H1 (cell line): Measurements from ENCODE around the gene LDLRAD4.

Source experiments
- CEBPB ChIP-seq: IDR thresholded peaks from 2 replicates; pipeline ENCODE4 v1.6.1; 2012; ENCODE audit warnings: low read depth, low read length
- CHD1 ChIP-seq: IDR thresholded peaks from 2 replicates; pipeline ENCODE4 v1.6.1; 2012; ENCODE audit warnings: low read depth, low read length, improper control_type of control experiment
- CREB1 ChIP-seq: IDR thresholded peaks from 2 replicates; pipeline ENCODE4 v1.6.1; 2012; ENCODE audit warnings: inconsistent platforms
- EGR1 ChIP-seq: IDR thresholded peaks from 2 replicates; pipeline ENCODE4 v1.6.1; 2011; ENCODE audit warnings: low read depth, low read length, borderline replicate concordance
- EZH2 ChIP-seq: fragments of 200-600 bp; sonication (generic); IDR thresholded peaks from 2 replicates; pipeline ENCODE4 v1.7.1; 2012; ENCODE audit warnings: low read depth, mild to moderate bottlenecking, moderate library complexity, low read length, inconsistent platforms; ENCODE audit not compliant: severe bottlenecking
- GTF2F1 ChIP-seq: IDR thresholded peaks from 2 replicates; pipeline ENCODE4 v1.6.1; 2012; ENCODE audit warnings: low read depth, low read length, improper control_type of control experiment, borderline replicate concordance
- POLR2A ChIP-seq, 2 experiments: IDR thresholded peaks; 1 replicate in 1 of 2; 2 replicates in 1 of 2; pipeline ENCODE4 v1.6.1; 2011; ENCODE audit warnings: low read depth in 2 of 2, low read length in 2 of 2, mild to moderate bottlenecking in 2 of 2; ENCODE audit errors: control extremely low read depth in 1 of 2
- POLR2AphosphoS5 ChIP-seq: IDR thresholded peaks from 2 replicates; pipeline ENCODE4 v1.6.1; 2011; ENCODE audit warnings: low read depth, low read length
- TAF1 ChIP-seq: IDR thresholded peaks from 2 replicates; pipeline ENCODE4 v1.6.1; 2011; ENCODE audit warnings: mild to moderate bottlenecking, low read depth, low read length
- TEAD4 ChIP-seq: IDR thresholded peaks from 2 replicates; pipeline ENCODE4 v1.6.1; 2012; ENCODE audit warnings: low read depth, low read length, inconsistent platforms, mixed read lengths
- TF ChIP-seq, protein P1 (sequence below), 3 experiments: IDR thresholded peaks; 1 replicate in 2 of 3; 2 replicates in 1 of 3; pipeline versions ENCODE4 v1.5.1 to v1.6.1; 2011; ENCODE audit warnings: low read length in 3 of 3, mild to moderate bottlenecking in 3 of 3, inconsistent platforms in 2 of 3, low read depth in 1 of 3, moderate library complexity in 1 of 3; ENCODE audit not compliant: insufficient read depth in 1 of 3; ENCODE audit errors: control extremely low read depth in 1 of 3

DNA sequence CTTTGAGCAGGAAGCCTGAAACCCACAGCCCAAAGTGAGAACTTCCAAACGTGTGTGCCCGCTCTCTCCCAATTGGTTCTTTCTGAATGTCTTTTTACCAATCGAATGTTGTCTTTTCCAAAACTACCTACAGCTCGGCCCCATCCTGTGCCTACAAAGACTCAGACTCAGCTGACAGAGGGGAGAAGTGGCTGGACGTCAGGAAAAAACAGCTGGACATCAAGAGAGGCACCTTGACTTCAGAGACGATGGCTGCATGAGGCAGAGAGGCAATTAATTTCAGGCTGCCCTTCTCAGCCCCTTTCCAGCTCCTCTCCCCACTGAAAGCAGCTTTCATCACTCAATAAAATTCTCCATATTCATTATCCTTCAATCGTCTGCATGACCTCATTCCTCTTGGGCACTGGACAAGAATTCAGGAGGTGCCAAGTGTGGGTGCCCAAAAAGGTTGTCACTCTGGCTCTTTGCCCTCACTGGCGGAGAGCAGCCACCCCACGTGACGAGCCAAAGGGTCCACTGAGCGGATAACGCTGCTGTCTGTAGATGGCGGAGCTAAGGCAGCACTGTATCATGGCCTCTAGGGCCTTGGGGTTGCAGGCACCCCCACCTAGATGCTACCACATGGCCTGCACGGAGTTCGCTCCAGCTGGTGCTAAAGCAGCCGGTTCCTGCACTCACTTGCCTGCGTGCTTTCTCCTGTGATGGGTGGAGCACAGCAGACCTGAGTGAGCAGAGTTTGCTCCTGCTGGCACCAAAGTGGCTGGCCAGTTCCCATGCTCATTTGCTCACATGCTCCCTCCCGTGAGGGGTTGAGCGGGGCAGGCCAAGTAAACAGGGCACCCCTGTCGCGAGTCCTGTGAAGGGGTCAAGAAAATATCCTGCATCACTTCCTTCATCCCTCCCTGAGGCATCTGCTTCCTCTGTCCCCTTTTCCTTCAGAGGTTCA lies 469.9 kb downstream of the LDLRAD4 start:
- TF ChIP-seq, protein P1, sequence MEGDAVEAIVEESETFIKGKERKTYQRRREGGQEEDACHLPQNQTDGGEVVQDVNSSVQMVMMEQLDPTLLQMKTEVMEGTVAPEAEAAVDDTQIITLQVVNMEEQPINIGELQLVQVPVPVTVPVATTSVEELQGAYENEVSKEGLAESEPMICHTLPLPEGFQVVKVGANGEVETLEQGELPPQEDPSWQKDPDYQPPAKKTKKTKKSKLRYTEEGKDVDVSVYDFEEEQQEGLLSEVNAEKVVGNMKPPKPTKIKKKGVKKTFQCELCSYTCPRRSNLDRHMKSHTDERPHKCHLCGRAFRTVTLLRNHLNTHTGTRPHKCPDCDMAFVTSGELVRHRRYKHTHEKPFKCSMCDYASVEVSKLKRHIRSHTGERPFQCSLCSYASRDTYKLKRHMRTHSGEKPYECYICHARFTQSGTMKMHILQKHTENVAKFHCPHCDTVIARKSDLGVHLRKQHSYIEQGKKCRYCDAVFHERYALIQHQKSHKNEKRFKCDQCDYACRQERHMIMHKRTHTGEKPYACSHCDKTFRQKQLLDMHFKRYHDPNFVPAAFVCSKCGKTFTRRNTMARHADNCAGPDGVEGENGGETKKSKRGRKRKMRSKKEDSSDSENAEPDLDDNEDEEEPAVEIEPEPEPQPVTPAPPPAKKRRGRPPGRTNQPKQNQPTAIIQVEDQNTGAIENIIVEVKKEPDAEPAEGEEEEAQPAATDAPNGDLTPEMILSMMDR (IDR thresholded peaks at IDR 0.05; ENCODE audit: control extremely low read depth in 1 of 3, insufficient read depth in 1 of 3, low read depth in 1 of 3, low read length in 3 of 3), result no peak
- TF ChIP-seq CHD1, result no peak
- no peak for TF ChIP-seq CREB1
- no peak for TF ChIP-seq EGR1
- no peak for TF ChIP-seq CEBPB
- TF ChIP-seq EZH2, result no peak
- no peak for TF ChIP-seq TAF1
- TF ChIP-seq GTF2F1, result no peak
- no peak for TF ChIP-seq TEAD4
- TF ChIP-seq POLR2A (IDR thresholded peaks at IDR 0.05; ENCODE audit: control extremely low read depth in 1 of 2, low read depth in 2 of 2, low read length in 2 of 2), result no peak
- TF ChIP-seq POLR2AphosphoS5, result no peak
